ENCODE results near the gene GRB2.

DNA sequence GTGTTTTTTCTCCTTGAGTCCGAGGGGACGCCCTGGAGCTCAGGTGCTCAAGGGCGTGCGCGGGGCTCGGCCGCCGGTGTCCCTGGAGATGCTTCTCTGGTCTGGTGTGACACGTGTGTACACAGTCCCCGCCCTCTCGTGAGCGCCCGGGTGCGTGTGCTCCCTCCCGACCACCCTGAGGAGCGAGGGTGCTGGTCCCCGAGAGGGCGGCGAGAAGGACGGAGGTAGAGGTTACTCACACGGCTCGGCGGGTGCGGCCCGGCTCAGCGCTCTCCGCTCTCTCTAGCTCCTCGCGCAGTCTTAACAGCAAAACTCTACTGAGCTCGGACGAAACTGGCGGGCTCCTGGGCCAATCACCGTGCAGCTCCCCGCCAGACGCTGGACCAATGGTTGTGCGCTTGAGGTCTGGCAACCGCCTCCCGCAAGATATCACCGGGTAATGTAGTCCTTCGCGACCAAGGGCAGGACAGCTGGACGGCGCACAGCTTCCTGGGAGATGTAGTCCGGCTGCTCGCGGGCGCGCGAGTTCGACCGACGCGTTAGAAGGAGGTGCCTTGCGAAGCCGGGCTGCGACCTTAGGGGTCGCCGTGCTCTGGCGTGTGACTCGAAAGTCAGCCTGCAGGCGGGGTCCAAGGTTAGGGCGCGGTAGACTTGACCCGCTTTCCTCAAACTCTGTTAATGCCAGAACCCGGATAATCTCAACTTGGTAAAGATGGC lies 116.2 kb downstream of the GRB2 start, which contains the start of gene SLC25A19:
- no peak for TF ChIP-seq EZH2phosphoT487 (IDR thresholded peaks at IDR 0.05; ENCODE audit: unreplicated experiment)
- peak; percentile 40 to 73 for TF ChIP-seq CTCF (conservative IDR thresholded peaks at IDR 0.05; ENCODE audit: low read depth in 2 of 2)
- peak; percentile 90 for TF ChIP-seq POLR2AphosphoS5 (IDR thresholded peaks at IDR 0.05; ENCODE audit: low read depth)
- no peak for TF ChIP-seq EZH2 (IDR thresholded peaks at IDR 0.05; ENCODE audit: low read depth, unreplicated experiment)
- peak; percentile 99 for TF ChIP-seq ETS1 (IDR thresholded peaks at IDR 0.05)
- peak; percentile 82 for TF ChIP-seq CREB1 (CRISPR knock-in tag; IDR thresholded peaks at IDR 0.05; ENCODE audit: low read depth)
- no peak for TF ChIP-seq ZNF331 (CRISPR knock-in tag; IDR thresholded peaks at IDR 0.05; ENCODE audit: low read depth)
- TF ChIP-seq, protein P1, sequence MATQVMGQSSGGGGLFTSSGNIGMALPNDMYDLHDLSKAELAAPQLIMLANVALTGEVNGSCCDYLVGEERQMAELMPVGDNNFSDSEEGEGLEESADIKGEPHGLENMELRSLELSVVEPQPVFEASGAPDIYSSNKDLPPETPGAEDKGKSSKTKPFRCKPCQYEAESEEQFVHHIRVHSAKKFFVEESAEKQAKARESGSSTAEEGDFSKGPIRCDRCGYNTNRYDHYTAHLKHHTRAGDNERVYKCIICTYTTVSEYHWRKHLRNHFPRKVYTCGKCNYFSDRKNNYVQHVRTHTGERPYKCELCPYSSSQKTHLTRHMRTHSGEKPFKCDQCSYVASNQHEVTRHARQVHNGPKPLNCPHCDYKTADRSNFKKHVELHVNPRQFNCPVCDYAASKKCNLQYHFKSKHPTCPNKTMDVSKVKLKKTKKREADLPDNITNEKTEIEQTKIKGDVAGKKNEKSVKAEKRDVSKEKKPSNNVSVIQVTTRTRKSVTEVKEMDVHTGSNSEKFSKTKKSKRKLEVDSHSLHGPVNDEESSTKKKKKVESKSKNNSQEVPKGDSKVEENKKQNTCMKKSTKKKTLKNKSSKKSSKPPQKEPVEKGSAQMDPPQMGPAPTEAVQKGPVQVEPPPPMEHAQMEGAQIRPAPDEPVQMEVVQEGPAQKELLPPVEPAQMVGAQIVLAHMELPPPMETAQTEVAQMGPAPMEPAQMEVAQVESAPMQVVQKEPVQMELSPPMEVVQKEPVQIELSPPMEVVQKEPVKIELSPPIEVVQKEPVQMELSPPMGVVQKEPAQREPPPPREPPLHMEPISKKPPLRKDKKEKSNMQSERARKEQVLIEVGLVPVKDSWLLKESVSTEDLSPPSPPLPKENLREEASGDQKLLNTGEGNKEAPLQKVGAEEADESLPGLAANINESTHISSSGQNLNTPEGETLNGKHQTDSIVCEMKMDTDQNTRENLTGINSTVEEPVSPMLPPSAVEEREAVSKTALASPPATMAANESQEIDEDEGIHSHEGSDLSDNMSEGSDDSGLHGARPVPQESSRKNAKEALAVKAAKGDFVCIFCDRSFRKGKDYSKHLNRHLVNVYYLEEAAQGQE (IDR thresholded peaks at IDR 0.05; ENCODE audit: unreplicated experiment), result no peak
- no peak for TF ChIP-seq STAT1 (IDR thresholded peaks at IDR 0.05; ENCODE audit: unreplicated experiment)
- TF ChIP-seq JUNB (IDR thresholded peaks at IDR 0.05; ENCODE audit: unreplicated experiment), result no peak
- no peak for TF ChIP-seq NANOG (IDR thresholded peaks at IDR 0.05; ENCODE audit: borderline replicate concordance)
- TF ChIP-seq ZNF114 (CRISPR knock-in tag; IDR thresholded peaks at IDR 0.05), result no peak

All from GM23338 (cell line).